HG03342 (cell line): Measurements from ENCODE around the gene MAN2C1.
"Not testable (repeated sequence)": the region's sequence is repeated elsewhere in the genome, so short reads cannot be mapped to it uniquely, and the experiment has no call there.

Experiments
- ATAC-seq: cut with Tn5 transposase; IDR thresholded peaks from one replicate; pipeline ENCODE4 v1.9.1; 2021; ENCODE audit warnings: mild to moderate bottlenecking, moderate library complexity; ENCODE audit not compliant: unreplicated experiment

Gene MAN2C1

GRCh38 chr15:75313116-75313845, 55.1 kb downstream of the MAN2C1 start:
- ATAC-seq, result no peak

DNA sequence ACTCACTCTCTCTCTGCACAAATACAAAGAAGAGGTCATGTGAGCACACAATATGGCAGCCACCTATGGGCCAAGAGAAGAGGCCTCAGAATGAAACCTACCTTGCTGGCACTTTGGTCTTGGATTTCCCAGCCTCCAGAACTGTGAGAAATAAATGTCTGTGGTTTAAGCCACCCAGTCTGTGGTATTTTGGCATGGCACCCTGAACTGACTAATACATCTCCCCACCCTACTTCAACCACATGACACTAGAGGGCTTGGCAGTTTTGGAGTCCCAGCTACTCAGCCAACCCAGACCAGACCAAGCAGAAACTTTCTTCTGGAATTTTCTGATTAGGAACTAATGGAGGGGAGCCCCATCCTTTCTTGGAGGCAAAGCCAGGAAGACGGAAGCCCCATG, 55.9 kb downstream of the MAN2C1 start:
- ATAC-seq, result not testable (repeated sequence)

GRCh38 chr15:75309711-75310110, 58.7 kb downstream of the MAN2C1 start:
- ATAC-seq, result no peak

DNA sequence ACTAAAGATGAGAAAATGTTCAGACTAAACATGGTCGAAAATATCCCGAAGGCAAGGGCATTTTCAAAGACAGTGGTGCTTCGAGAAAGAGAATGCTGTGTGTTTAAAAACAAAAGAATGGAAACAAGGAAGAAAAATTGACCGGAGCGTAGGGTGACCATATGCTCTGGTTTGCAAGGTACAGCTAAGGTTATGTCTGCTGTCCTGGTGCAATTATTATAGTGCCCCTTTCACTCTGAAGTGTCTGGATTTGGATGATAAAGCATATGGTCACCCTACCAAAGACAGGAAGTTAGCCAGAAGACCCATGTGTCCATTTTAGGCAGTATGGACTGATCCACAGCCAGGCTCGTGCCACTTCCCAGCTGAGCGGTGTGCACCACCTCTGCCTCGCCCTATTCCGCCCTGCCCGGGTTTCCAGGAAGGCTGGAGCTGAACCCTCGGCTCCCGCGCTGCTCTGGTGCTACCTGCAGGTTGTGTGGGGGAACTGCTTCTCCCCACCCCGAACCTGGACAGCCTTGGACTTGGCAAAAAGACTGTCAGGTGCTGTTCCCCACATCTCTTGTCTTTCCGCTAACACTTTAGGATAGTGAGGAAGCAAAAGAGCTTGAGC, 60.5 kb downstream of the MAN2C1 start:
- no peak for ATAC-seq

- ATAC-seq, result no peak
These were observed 62.2 kb downstream of the MAN2C1 start for GRCh38 chr15:75306188-75306587.
